ENCODE results near the gene SPAAR.
"Not testable (repeated sequence)": the region's sequence is repeated elsewhere in the genome, so short reads cannot be mapped to it uniquely, and the experiment has no call there.

Gene SPAAR

GRCh38 chr9:35905051-35905781 is 4.1 kb upstream of the SPAAR start:
- no peak for DNase-seq

GRCh38 chr9:35905912-35906679 is 3.2 kb upstream of the SPAAR start, which contains the start of gene HRCT1:
Gene HRCT1, plus strand, starts transcription at chr9:35906202. Its CDS starts 86 bp downstream, at chr9:35906288.
- no peak for DNase-seq

- DNase-seq: no peak
These were observed 2.2 kb upstream of the SPAAR start for GRCh38 chr9:35906923-35907699.

- no peak for DNase-seq
These were observed 1.4 kb upstream of the SPAAR start for GRCh38 chr9:35907711-35908503.

GRCh38 chr9:35908504-35909125 is 675 bp upstream of the SPAAR start:
- no peak for DNase-seq

GRCh38 chr9:35909687-35910612 is 660 bp downstream of the SPAAR start:
- no peak for DNase-seq

GRCh38 chr9:35910613-35911359 is 1.5 kb downstream of the SPAAR start:
- no peak for DNase-seq

GRCh38 chr9:35911690-35912089 is 2.4 kb downstream of the SPAAR start:
- no peak for DNase-seq

- no peak for DNase-seq
These were observed 3.6 kb downstream of the SPAAR start for GRCh38 chr9:35912791-35913400.

- not testable (repeated sequence) for DNase-seq
These were observed 4.1 kb downstream of the SPAAR start for GRCh38 chr9:35913429-35913828.

GRCh38 chr9:35914301-35914807 is 5.1 kb downstream of the SPAAR start:
- DNase-seq: no peak

- no peak for DNase-seq
These were observed 6.5 kb downstream of the SPAAR start for GRCh38 chr9:35915681-35916294.

- no peak for DNase-seq
These were observed 8.0 kb downstream of the SPAAR start for GRCh38 chr9:35917261-35917660.

- no peak for DNase-seq
These were observed 9.5 kb downstream of the SPAAR start for GRCh38 chr9:35918780-35919179.

- no peak for DNase-seq
These were observed 10.1 kb downstream of the SPAAR start for GRCh38 chr9:35919212-35920008.

GRCh38 chr9:35920051-35920620 is 10.8 kb downstream of the SPAAR start:
- DNase-seq: no peak

GRCh38 chr9:35923598-35923926 is 14.3 kb downstream of the SPAAR start:
- DNase-seq: no peak
